GM19238 (cell line): ENCODE measurements around the gene TIPARP.
"Not testable (repeated sequence)": the region's sequence is repeated elsewhere in the genome, so short reads cannot be mapped to it uniquely, and the experiment has no call there.

Source experiments
- DNase-seq: peaks from one replicate; pipeline ENCODE4 v3.0.0; 2011; ENCODE audit warnings: low spot score; ENCODE audit not compliant: insufficient read length

Gene TIPARP

GRCh38 chr3:156646958-156647357 is 27.4 kb upstream of the TIPARP start:
- no peak for DNase-seq

- DNase-seq: no peak
These were observed 26.3 kb upstream of the TIPARP start for GRCh38 chr3:156648086-156648485.

GRCh38 chr3:156649681-156650080 is 24.7 kb upstream of the TIPARP start:
- no peak for DNase-seq

GRCh38 chr3:156652661-156653060 is 21.7 kb upstream of the TIPARP start:
- not testable (repeated sequence) for DNase-seq

GRCh38 chr3:156654834-156655233 is 19.6 kb upstream of the TIPARP start:
- no peak for DNase-seq

- DNase-seq: no peak
These were observed 18.4 kb upstream of the TIPARP start for GRCh38 chr3:156655819-156656550.

GRCh38 chr3:156657440-156657839 is 16.9 kb upstream of the TIPARP start:
- no peak for DNase-seq

GRCh38 chr3:156657862-156658731 is 16.3 kb upstream of the TIPARP start:
- no peak for DNase-seq

- no peak for DNase-seq
These were observed 15.7 kb upstream of the TIPARP start for GRCh38 chr3:156658732-156659090.

- no peak for DNase-seq
These were observed 15.1 kb upstream of the TIPARP start for GRCh38 chr3:156659260-156659659.

- DNase-seq: no peak
These were observed 13.2 kb upstream of the TIPARP start for GRCh38 chr3:156661155-156661554.

- DNase-seq: no peak
These were observed 10.2 kb upstream of the TIPARP start for GRCh38 chr3:156664011-156664830.

- no peak for DNase-seq
These were observed 9.6 kb upstream of the TIPARP start for GRCh38 chr3:156664831-156665178.

GRCh38 chr3:156665291-156665690 is 9.1 kb upstream of the TIPARP start:
- DNase-seq: no peak

GRCh38 chr3:156666073-156666472 is 8.3 kb upstream of the TIPARP start:
- DNase-seq: no peak

GRCh38 chr3:156668073-156668763 is 6.2 kb upstream of the TIPARP start:
- no peak for DNase-seq

- no peak for DNase-seq
These were observed 4.3 kb upstream of the TIPARP start for GRCh38 chr3:156670077-156670476.

- no peak for DNase-seq
These were observed 3.7 kb upstream of the TIPARP start for GRCh38 chr3:156670652-156671051.

GRCh38 chr3:156673732-156674045 is 701 bp upstream of the TIPARP start:
- no peak for DNase-seq

GRCh38 chr3:156674911-156675829 is 780 bp downstream of the TIPARP start:
- no peak for DNase-seq
